ENCODE data around the gene ATOSB.

DNA sequence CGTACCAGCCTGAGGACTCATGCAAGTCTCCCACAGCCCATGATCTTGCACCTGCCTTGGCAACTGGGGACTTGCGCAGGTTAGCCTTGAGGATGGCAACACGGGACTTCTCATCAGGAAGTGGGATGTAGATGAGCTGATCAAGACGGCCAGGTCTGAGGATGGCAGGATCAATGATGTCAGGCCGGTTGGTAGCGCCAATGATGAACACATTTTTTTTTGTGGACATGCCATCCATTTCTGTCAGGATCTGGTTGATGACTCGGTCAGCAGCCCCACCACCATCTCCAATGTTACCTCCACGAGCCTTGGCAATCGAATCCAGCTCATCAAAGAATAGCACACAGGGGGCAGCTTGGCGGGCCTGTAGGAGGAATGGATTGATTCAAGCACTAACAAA, 56.2 kb downstream of the ATOSB start:
- TF ChIP-seq, protein P1, sequence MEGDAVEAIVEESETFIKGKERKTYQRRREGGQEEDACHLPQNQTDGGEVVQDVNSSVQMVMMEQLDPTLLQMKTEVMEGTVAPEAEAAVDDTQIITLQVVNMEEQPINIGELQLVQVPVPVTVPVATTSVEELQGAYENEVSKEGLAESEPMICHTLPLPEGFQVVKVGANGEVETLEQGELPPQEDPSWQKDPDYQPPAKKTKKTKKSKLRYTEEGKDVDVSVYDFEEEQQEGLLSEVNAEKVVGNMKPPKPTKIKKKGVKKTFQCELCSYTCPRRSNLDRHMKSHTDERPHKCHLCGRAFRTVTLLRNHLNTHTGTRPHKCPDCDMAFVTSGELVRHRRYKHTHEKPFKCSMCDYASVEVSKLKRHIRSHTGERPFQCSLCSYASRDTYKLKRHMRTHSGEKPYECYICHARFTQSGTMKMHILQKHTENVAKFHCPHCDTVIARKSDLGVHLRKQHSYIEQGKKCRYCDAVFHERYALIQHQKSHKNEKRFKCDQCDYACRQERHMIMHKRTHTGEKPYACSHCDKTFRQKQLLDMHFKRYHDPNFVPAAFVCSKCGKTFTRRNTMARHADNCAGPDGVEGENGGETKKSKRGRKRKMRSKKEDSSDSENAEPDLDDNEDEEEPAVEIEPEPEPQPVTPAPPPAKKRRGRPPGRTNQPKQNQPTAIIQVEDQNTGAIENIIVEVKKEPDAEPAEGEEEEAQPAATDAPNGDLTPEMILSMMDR (IDR thresholded peaks at IDR 0.05): no peak
- no peak for TF ChIP-seq ZFX (IDR thresholded peaks at IDR 0.05; ENCODE audit: borderline replicate concordance)

Measured in 22Rv1 (cell line).